ENCODE data around the gene IPO7. TPM values are rescaled to one million over a fixed set of nuclear protein-coding genes. Genes with fewer than 3 reads are reported as not detected.

Gene IPO7
- total and polyA plus RNA-seq, 2 of the 13 experiments (the other 11 are each of a cell fraction or from before 2014, with no cell fraction given), result 59.4 to 98.4 TPM

- TF ChIP-seq ZNF281 (CRISPR knock-in tag; IDR thresholded peaks at IDR 0.05; ENCODE audit: borderline replicate concordance), result no peak
- TF ChIP-seq CEBPB (IDR thresholded peaks at IDR 0.05; ENCODE audit: borderline replicate concordance, low read depth, low read length), result 0 out of 2 replicates have a peak, but pooled peaks have one; percentile 33
- TF ChIP-seq ZNF589 (CRISPR knock-in tag; conservative IDR thresholded peaks at IDR 0.05), result no peak
- peak; percentile 42; the same call in 1 of the 2 replicates for TF ChIP-seq CEBPG (CRISPR knock-in tag; IDR thresholded peaks at IDR 0.05)
- no peak for TF ChIP-seq CHCHD3 (CRISPR knock-in tag; IDR thresholded peaks at IDR 0.05)
- TF ChIP-seq MLXIP (CRISPR knock-in tag; IDR thresholded peaks at IDR 0.05; ENCODE audit: borderline replicate concordance), result no peak
- no peak for TF ChIP-seq ZNF414 (CRISPR knock-in tag; IDR thresholded peaks at IDR 0.05)
- TF ChIP-seq ZEB1 (IDR thresholded peaks at IDR 0.05; ENCODE audit: insufficient replicate concordance, low read depth), result peak; percentile 62
- TF ChIP-seq ZNF451 (CRISPR knock-in tag; IDR thresholded peaks at IDR 0.05), result no peak
- no peak for TF ChIP-seq GTF3A (CRISPR knock-in tag; conservative IDR thresholded peaks at IDR 0.05)
- no peak for TF ChIP-seq UBTF (CRISPR knock-in tag; IDR thresholded peaks at IDR 0.05)
- peak; percentile 29; the same call in 1 of the 2 replicates for TF ChIP-seq RARA (CRISPR knock-in tag; IDR thresholded peaks at IDR 0.05)
- no peak for TF ChIP-seq ADNP (CRISPR knock-in tag; IDR thresholded peaks at IDR 0.05)
- TF ChIP-seq PTBP1 (IDR thresholded peaks at IDR 0.05; ENCODE audit: low read depth, low read length, poor library complexity, severe bottlenecking), result no peak
- no peak for TF ChIP-seq GPN1 (CRISPR knock-in tag; IDR thresholded peaks at IDR 0.05; ENCODE audit: borderline replicate concordance)
- no peak for TF ChIP-seq NR3C1 (CRISPR knock-in tag; IDR thresholded peaks at IDR 0.05)
- no peak for TF ChIP-seq CERS6 (CRISPR knock-in tag; IDR thresholded peaks at IDR 0.05)
- no peak for TF ChIP-seq GABPA (IDR thresholded peaks at IDR 0.05; ENCODE audit: low read depth, low read length)
- TF ChIP-seq GABPA (CRISPR knock-in tag; IDR thresholded peaks at IDR 0.05; ENCODE audit: low read depth), result no peak
- TF ChIP-seq ZFYVE20 (CRISPR knock-in tag; IDR thresholded peaks at IDR 0.05; ENCODE audit: borderline replicate concordance, low read depth), result no peak
Observed at GRCh38 chr11:9385327-9385899, 961 bp downstream of the IPO7 start (continued).

Measured in HepG2 (cell line).